ENCODE data around the gene B2M. TPM values are rescaled to one million over a fixed set of nuclear protein-coding genes. Genes with fewer than 3 reads are reported as not detected.
"Not testable (repeated sequence)": the region's sequence is repeated elsewhere in the genome, so short reads cannot be mapped to it uniquely, and the experiment has no call there.

Gene B2M
- total RNA-seq, 1 experiment from 2014 or later: 977 TPM

DNA sequence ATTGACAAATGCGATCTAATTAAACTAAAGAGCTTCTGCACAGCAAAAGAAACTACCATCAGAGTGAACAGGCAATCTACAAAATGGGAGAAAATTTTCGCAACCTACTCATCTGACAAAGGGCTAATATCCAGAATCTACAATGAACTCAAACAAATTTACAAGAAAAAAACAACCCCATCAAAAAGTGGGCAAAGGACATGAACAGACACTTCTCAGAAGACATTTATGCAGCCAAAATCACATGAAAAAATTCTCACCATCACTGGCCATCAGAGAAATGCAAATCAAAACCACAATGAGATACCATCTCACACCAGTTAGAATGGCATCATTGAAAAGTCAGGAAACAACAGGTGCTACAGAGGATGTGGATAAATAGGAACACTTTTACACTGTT, 32.1 kb downstream of the B2M start:
- DNase-seq (ENCODE audit: low spot score); in situ Hi-C loops (cut with HindIII; ENCODE audit: low sequenced_read_pairs): not testable (repeated sequence)

DNA sequence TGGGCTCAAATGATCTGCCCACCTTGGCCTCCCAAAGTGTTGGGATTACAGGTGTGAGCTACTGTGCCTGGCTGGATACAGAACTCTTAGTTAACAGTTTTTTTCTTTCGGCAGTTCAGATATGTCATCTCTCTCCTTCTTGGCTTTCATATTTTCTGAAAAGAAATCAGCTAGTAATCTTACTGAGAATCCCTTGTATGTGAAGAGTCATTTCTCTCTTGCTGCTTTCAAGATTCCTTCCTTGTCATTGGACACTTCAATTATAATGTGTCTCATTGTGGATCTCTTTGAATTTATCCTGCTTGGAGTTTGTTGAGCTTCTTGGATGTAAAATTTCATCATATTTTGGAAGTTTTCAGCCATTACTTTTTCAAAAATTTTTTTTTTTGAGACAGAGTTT, 42.0 kb downstream of the B2M start:
- DNase-seq (ENCODE audit: low spot score): no peak
- in situ Hi-C loops (cut with HindIII; ENCODE audit: low sequenced_read_pairs): no loop called here

DNA sequence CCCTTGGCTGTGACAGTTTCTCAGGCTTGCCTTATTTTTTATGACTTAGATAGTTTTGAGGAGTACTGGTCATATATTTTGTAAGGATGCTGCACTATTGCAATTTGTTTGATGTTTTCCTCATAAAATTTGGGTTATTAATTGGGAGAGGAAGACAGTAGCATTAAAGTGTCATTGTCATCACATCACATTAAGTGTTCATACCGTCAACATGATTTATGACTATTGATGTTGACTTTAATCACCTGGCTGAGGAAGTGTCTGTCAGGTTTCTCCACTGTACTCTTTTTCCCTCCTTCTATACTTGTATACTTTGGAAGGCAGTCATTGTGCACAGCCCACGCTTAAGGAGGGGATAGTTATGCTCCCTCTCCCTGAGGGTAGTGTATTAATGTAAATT, 51.9 kb downstream of the B2M start:
- in situ Hi-C loops (cut with HindIII; ENCODE audit: low sequenced_read_pairs): no loop called here
- no peak for DNase-seq (ENCODE audit: low spot score)

DNA sequence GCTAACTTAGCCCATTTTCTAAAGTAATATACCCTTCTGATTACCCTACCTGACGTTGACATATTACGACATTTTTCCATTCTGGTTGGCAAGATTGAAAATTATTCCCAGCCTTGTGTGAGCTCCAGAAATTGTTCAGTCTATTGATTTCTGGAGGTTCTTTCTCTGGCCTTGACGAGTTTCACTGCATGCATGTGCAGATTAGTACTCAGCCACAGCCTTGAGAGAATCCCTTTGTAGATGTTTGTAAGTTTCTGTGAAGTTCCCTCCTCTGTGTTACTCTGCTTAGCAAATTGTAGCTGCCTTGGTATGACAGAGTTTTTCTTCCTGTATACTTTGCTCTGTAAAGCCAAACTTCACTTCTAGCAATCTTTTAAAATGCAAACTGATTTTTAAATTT, 52.5 kb downstream of the B2M start:
- in situ Hi-C loops (cut with HindIII; ENCODE audit: low sequenced_read_pairs): no loop called here

DNA sequence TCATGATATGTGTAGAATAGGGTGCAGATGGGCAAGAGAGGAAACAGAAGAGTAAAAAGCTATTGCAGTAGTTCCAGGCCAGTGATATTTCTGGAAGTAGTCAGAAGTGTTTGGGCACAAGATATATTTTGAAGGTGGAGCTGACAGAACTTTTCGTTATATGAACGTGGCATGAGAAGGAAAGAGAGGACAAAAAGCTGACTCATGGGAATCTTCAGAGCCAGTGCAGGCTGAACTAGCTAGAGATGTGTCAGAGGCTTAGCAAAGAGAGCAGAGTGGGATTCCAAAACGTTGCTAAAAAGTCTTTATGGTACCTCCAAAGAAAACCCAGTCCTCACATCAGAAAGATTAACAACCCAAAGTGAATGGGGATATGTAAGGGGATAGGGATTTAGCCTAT, 53.7 kb downstream of the B2M start:
- DNase-seq (ENCODE audit: low spot score): no peak
- in situ Hi-C loops (cut with HindIII; ENCODE audit: low sequenced_read_pairs): no loop called here

More for the DNA sequence above, 52.5 kb downstream of the B2M start:
- no peak for DNase-seq (ENCODE audit: low spot score)

Other genes with a start within 250 kb of the B2M start
- 77.0 and 101 TPM in 2 replicates for gene EIF3J, start 174.4 kb upstream of the B2M start, total RNA-seq (2014; rRNA removed; shearing (Covaris generic))
- 43.8 and 44.9 TPM in 2 replicates for gene SPG11, start 47.9 kb upstream of the B2M start, total RNA-seq (2014; rRNA removed; shearing (Covaris generic))
- gene PATL2, start 194 bp upstream of the B2M start, total RNA-seq (2014; rRNA removed; shearing (Covaris generic)): not detected in 2 replicates
- gene TRIM69, start 25.0 kb downstream of the B2M start, total RNA-seq (2014; rRNA removed; shearing (Covaris generic)): 9.2 and 10.6 TPM in 2 replicates
- not detected in 2 replicates for gene TERB2, start 245.2 kb downstream of the B2M start, total RNA-seq (2014; rRNA removed; shearing (Covaris generic))